ENCODE results near the gene NANOS1. TPM values are rescaled to one million over a fixed set of nuclear protein-coding genes. Genes with fewer than 3 reads are reported as not detected.

NANOS1 gene
- total and polyA plus RNA-seq, 2 of the 8 experiments (the other 6 are each of a cell fraction or from before 2014, with no cell fraction given) = 3.1 to 3.9 TPM

DNA sequence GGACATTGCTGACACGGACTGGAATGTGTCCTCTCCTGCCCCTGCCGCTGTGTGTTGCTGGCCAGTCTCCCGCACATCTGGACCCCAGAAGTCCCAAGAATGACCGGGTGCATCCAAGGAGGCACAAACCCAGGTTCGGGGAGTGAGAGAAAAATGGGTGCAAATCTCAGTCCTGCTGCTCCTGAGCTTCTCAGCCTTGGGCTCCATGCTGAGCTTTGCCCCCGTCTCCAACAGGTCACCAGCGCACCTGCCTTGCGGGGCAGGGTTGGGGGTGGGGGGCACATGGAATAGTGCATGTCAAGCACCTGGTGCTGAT is 6.0 kb upstream of the NANOS1 start:
- ChIA-PET POLR2A (ENCODE audit: partially characterized antibody) (interaction anchor here (4.2 kb wide), 1 partner anchor 8 kb away, joined by 20 read pairs; the partner anchor contains the start of gene NANOS1), CTCF (ENCODE audit: partially characterized antibody) (interaction anchor here (0.5 to 1.1 kb wide), 3 partner anchors 25 to 104 kb away, joined by 3 read pairs; no protein-coding TSS in a partner anchor)
- Histone ChIP-seq H3K27ac (ENCODE audit: low read depth, low read length) (peak overlapping the region; percentile 38; the same call in 1 of the 2 replicates), H2BK15ac (ENCODE audit: low read length) (no peak overlapping the region; the same call in 1 of the 2 replicates), H4K5ac (ENCODE audit: insufficient read length, low read depth, low read length) (no peak overlapping the region), H4K20me1 (replicated peaks in 1 of 2; ENCODE audit: control insufficient read depth in 1 of 2, insufficient read depth in 2 of 2, low read length in 2 of 2) (no peaks in the 10 kb centered on the region), H3K14ac (ENCODE audit: insufficient read length) (no peak overlapping the region), H3K36me3 (ENCODE audit: control insufficient read depth in 2 of 4, insufficient read depth in 4 of 4, low read length in 3 of 4) (no peaks in the 10 kb centered on the region), H2BK5ac (ENCODE audit: low read depth, low read length) (no peak overlapping the region), H3K4ac (replicated peaks; ENCODE audit: insufficient read length, low read depth, low read length) (no peak overlapping the region), H3K9me3 (ENCODE audit: insufficient read depth in 2 of 2, low read depth in 1 of 2, low read length in 1 of 2) (no peaks in the 10 kb centered on the region), H2AK5ac (ENCODE audit: low read depth, low read length) (no peak overlapping the region), H3K4me1 (replicated peaks in 1 of 4; ENCODE audit: control insufficient read depth in 3 of 4, insufficient read depth in 4 of 4, low read length in 3 of 4) (peaks cover 2 to 9% (median 7%) of the 10 kb centered on the region in 4 experiments; a peak in 5 of 7 replicates), H3K23me2 (ENCODE audit: low read depth, low read length) (0 out of 2 replicates have a peak, but pooled peaks cover under 1% of the 10 kb centered on the region), H3K56ac (replicated peaks; ENCODE audit: insufficient read length, low read depth, low read length) (no peak overlapping the region), H4K8ac (ENCODE audit: extremely low read depth, insufficient read depth, low read length) (no peak overlapping the region), H2BK20ac (ENCODE audit: low read length) (peak overlapping the region; percentile 80; the same call in 1 of the 2 replicates), H3K4me2 (ENCODE audit: insufficient read depth in 1 of 2, low read depth in 2 of 2, low read length in 2 of 2) (0 out of 4 replicates have a peak overlapping the region, but pooled peaks of 1 of the 2 experiments have one; percentile 1), H3K79me1 (ENCODE audit: low read depth, low read length) (no peaks in the 10 kb centered on the region), H3K79me2 (ENCODE audit: control insufficient read depth in 1 of 2, insufficient read depth in 2 of 2, low read length in 2 of 2) (no peaks in the 10 kb centered on the region), H2BK120ac (replicated peaks; ENCODE audit: low read depth, low read length) (no peak overlapping the region), H3K27me3 (replicated peaks in 1 of 4; ENCODE audit: control insufficient read depth in 3 of 4, extremely low read depth in 1 of 4, insufficient read depth in 3 of 4, low read length in 3 of 4) (no peaks in the 10 kb centered on the region), H2BK12ac (ENCODE audit: low read depth, low read length) (no peak overlapping the region), H4K91ac (replicated peaks; ENCODE audit: insufficient read length, low read length) (no peak overlapping the region), H3K23ac (ENCODE audit: insufficient read length) (no peak overlapping the region), H2AFZ (ENCODE audit: low read length) (no peak overlapping the region), H3K9ac (replicated peaks in 1 of 4; ENCODE audit: extremely low read depth in 1 of 4, low read depth in 3 of 4, low read length in 3 of 4) (no peak overlapping the region), H3K4me3 (ENCODE audit: extremely low read depth in 1 of 4, insufficient read depth in 2 of 4, low read depth in 3 of 4, low read length in 4 of 4) (no peak overlapping the region), H3K18ac (ENCODE audit: extremely low read depth, low read length) (no peak overlapping the region)
- DNase-seq (ENCODE audit: low read depth in 1 of 2, low spot score in 2 of 2) (peak in 1 of 2 experiments; percentile 46), FAIRE-seq (no peak)
- 82% methylated on average over 8 of the region's 8 CpGs; no CpG with 5 or more reads in 1 of the 2 experiments for WGBS, 2 experiments (ENCODE audit: extremely low coverage in 1 of 2, insufficient coverage in 1 of 2, insufficient read length in 1 of 2, insufficient replicate concordance in 2 of 2, low coverage in 1 of 2, low lambda C conversion rate in 2 of 2, missing lambda C conversion rate in 1 of 2)
- TF ChIP-seq, protein P1, sequence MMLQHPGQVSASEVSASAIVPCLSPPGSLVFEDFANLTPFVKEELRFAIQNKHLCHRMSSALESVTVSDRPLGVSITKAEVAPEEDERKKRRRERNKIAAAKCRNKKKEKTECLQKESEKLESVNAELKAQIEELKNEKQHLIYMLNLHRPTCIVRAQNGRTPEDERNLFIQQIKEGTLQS (IDR thresholded peaks at IDR 0.05; ENCODE audit: insufficient read depth, low read depth, low read length) = no peak
- no peak for TF ChIP-seq EP300 (IDR thresholded peaks at IDR 0.05; ENCODE audit: borderline replicate concordance in 1 of 2, low read depth in 2 of 2, low read length in 2 of 2)
- no peak for TF ChIP-seq CEBPB (IDR thresholded peaks at IDR 0.05; ENCODE audit: low read depth, low read length)
- TF ChIP-seq SAP30 (IDR thresholded peaks at IDR 0.05; ENCODE audit: insufficient read depth, insufficient replicate concordance, low read length) = no peak
- no peak for TF ChIP-seq RBBP5 (IDR thresholded peaks at IDR 0.05; ENCODE audit: borderline replicate concordance, low read depth, low read length)
- TF ChIP-seq CBX8 (IDR thresholded peaks at IDR 0.05; ENCODE audit: borderline replicate concordance, low read depth, low read length) = no peak
- TF ChIP-seq FOSL1 (IDR thresholded peaks at IDR 0.05; ENCODE audit: insufficient read depth, low read depth, low read length) = no peak
- no peak for TF ChIP-seq POU5F1 (IDR thresholded peaks at IDR 0.05; ENCODE audit: low read depth, low read length)
- no peak for TF ChIP-seq TAF7 (optimal IDR thresholded peaks at IDR 0.05; ENCODE audit: borderline replicate concordance, low read depth, low read length)
- no peak for TF ChIP-seq SIRT6 (IDR thresholded peaks at IDR 0.05; ENCODE audit: low read length)
